GM06990 (cell line): ENCODE data around the gene MLYCD.

Source experiments
- DNase-seq: peaks from one replicate; pipeline ENCODE4 v3.0.0-alpha.2; 2011; ENCODE audit not compliant: insufficient read length; ENCODE audit errors: extremely low read depth
- H3K27me3 ChIP-seq: replicated peaks from 2 replicates; pipeline ENCODE4 v1.6.0; 2011; ENCODE audit warnings: low read length; ENCODE audit not compliant: control insufficient read depth, insufficient read depth
- H3K36me3 ChIP-seq: 2 replicates; pipeline ENCODE4 v1.5.1; 2011; ENCODE audit warnings: low read length; ENCODE audit not compliant: control insufficient read depth, insufficient read depth
- H3K4me3 ChIP-seq: replicated peaks from 2 replicates; pipeline ENCODE4 v1.5.1; 2011; ENCODE audit warnings: low read depth, mild to moderate bottlenecking, control low read depth, low read length
- TF ChIP-seq, protein P1 (sequence below): IDR thresholded peaks from 2 replicates; pipeline ENCODE4 v1.5.1; 2011; ENCODE audit warnings: low read length, control low read depth, mild to moderate bottlenecking, inconsistent platforms; ENCODE audit not compliant: insufficient read depth, poor library complexity, severe bottlenecking

Gene MLYCD

DNA sequence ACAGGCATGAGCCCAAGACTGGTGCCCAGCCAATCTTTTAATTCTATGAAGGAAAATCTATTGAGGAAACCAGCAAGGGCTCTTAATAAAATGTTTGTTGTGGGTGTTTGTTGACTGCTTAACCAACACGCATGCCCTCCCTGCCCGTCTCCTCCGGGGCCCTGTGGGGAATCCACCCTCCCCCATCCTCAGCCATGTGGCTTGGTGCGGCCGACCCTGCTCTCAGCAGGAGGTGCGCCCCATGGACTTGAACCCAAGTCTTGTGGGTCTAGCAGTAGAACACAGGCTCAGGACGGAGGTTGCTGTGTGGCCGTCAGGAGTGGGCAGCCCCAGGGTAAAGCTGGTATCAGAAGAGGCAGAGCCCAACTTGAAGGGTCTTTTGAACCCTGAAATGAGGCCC, 45.1 kb upstream of the MLYCD start:
- no peak overlapping the region for H3K4me3 ChIP-seq
- no peaks in the 10 kb centered on the region; the same call in 1 of the 2 replicates for H3K27me3 ChIP-seq
- H3K36me3 ChIP-seq: no peaks in the 10 kb centered on the region
- TF ChIP-seq, protein P1, sequence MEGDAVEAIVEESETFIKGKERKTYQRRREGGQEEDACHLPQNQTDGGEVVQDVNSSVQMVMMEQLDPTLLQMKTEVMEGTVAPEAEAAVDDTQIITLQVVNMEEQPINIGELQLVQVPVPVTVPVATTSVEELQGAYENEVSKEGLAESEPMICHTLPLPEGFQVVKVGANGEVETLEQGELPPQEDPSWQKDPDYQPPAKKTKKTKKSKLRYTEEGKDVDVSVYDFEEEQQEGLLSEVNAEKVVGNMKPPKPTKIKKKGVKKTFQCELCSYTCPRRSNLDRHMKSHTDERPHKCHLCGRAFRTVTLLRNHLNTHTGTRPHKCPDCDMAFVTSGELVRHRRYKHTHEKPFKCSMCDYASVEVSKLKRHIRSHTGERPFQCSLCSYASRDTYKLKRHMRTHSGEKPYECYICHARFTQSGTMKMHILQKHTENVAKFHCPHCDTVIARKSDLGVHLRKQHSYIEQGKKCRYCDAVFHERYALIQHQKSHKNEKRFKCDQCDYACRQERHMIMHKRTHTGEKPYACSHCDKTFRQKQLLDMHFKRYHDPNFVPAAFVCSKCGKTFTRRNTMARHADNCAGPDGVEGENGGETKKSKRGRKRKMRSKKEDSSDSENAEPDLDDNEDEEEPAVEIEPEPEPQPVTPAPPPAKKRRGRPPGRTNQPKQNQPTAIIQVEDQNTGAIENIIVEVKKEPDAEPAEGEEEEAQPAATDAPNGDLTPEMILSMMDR: no peak
- no peak for DNase-seq

DNA sequence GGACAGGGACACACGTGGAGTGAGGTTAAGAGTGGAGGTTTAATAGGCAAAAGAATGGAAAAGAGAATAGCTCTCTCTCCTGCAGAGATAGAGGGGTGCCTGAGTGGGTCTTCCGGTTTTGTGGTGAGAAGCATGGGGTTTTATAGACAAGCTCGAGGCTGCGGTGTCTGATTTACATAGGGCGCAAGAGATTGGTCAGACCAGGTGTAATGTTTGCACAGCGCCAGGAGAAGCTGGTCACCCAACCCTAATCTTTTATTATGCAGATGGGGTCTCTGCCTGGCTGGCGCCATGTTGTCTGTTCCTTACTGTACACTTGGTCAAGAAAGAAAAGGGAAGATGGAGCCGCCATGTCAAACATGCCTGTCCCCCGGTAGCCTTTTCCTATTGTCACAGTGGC, 44.5 kb upstream of the MLYCD start:
- H3K36me3 ChIP-seq: no peaks in the 10 kb centered on the region
- H3K27me3 ChIP-seq: no peaks in the 10 kb centered on the region; the same call in 1 of the 2 replicates
- TF ChIP-seq, protein P1: no peak
- no peak for DNase-seq
- no peak overlapping the region for H3K4me3 ChIP-seq

DNA sequence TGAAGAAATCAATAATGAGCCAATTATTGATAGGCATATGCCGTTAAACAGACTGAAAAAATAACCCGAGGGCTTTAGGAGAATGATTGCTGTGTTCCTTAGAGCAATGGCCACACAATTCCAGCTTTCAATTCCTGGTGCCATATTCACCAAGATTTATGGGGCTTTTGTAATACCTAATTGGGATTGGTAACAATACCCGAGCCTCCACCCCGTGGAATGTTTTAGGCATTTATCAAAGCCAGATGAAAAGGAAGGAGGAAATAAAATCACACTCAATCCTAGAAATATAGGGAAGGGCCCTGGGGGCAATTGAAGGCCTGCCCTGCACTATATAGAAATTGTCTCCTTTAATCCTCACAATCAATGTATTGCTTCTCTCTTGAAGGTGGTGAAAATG, 42.1 kb upstream of the MLYCD start:
- no peaks in the 10 kb centered on the region for H3K36me3 ChIP-seq
- TF ChIP-seq, protein P1: no peak
- H3K4me3 ChIP-seq: no peak overlapping the region
- H3K27me3 ChIP-seq: no peaks in the 10 kb centered on the region; the same call in none of the 2 replicates
- no peak for DNase-seq

DNA sequence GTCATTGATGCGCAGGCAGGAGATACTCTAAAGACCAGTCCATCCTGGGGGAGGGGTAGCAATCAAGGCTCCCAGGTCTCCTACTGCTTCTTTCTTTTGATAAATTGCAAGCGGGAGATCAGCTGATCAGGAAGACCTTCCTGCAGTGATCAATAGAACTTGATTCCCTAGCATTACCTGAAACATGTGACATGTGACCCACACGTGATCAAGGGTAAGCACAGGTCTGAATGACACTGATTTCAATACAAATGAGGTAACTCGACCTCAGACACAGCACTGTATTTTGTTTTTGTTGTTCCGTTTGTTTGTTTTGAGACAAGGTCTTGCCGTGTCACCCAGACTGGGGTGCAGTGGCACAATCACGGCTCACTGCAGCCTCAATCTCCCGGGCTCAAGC, 39.6 kb upstream of the MLYCD start:
- DNase-seq: no peak
- no peaks in the 10 kb centered on the region for H3K36me3 ChIP-seq
- H3K27me3 ChIP-seq: no peaks in the 10 kb centered on the region; the same call in none of the 2 replicates
- TF ChIP-seq, protein P1: no peak
- no peak overlapping the region for H3K4me3 ChIP-seq

DNA sequence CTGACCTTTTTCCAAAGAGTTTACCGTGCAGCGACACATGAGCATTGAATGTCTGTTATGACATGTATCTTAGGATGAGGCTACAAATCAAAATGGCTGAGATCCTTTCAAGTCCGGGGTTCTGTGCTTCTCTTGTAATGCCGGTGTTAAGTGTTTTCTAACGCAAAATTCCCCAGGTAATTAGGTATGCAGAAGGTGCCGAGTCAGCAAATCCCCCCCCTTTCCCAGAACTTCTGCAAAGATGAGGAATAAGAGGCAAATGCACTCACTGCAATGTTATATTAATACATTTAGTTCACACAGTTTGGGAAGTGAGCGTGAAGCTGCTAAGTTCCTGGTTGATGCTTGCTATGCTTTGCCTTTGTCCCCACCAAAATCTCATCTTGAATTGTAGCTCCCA, 36.3 kb upstream of the MLYCD start:
- Histone ChIP-seq H3K4me3 (no peak overlapping the region), H3K36me3 (no peaks in the 10 kb centered on the region), H3K27me3 (no peaks in the 10 kb centered on the region; the same call in 1 of the 2 replicates)
- TF ChIP-seq, protein P1: no peak
- no peak for DNase-seq

DNA sequence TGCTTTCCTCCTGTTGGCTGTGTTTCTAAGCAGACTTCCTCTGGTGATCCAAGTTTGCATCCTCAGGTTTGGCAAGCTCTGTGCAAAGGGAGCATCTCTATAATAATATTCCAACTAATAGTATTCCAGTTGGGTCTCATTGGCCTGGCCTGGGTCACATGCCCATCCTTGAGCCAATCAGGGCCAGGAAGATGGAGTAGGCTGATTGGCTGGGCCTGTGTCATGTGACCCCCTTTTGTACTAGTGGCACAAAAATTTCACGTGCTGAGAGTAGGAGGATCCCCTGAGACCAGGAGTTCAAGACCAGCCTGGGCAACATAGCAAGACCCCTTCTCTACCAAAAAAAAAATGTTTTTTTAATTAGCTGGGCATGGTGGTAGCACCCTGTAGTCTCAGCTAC, 35.2 kb upstream of the MLYCD start:
- TF ChIP-seq, protein P1: no peak
- Histone ChIP-seq H3K36me3 (no peaks in the 10 kb centered on the region), H3K4me3 (no peak overlapping the region), H3K27me3 (no peaks in the 10 kb centered on the region; the same call in 1 of the 2 replicates)
- DNase-seq: no peak
